Endothelial cell of umbilical vein (primary cell): ENCODE data around the gene SCAF1.

Experiments used
- POLR2A ChIP-seq: IDR thresholded peaks from 2 replicates; pipeline ENCODE4 v1.6.1; 2012; ENCODE audit warnings: low read depth, mild to moderate bottlenecking, control low read depth, low read length
- TF ChIP-seq, protein P1 (sequence below), 2 donors: IDR thresholded peaks; 1 replicate in 1 of 2; 2 replicates in 1 of 2; pipeline ENCODE4 v1.5.1; 2011; ENCODE audit warnings: low read length in 2 of 2, mild to moderate bottlenecking in 2 of 2, moderate library complexity in 2 of 2, control low read depth in 1 of 2, inconsistent platforms in 1 of 2, low read depth in 1 of 2; ENCODE audit not compliant: insufficient read depth in 1 of 2; ENCODE audit errors: extremely low read depth in 1 of 2

DNA sequence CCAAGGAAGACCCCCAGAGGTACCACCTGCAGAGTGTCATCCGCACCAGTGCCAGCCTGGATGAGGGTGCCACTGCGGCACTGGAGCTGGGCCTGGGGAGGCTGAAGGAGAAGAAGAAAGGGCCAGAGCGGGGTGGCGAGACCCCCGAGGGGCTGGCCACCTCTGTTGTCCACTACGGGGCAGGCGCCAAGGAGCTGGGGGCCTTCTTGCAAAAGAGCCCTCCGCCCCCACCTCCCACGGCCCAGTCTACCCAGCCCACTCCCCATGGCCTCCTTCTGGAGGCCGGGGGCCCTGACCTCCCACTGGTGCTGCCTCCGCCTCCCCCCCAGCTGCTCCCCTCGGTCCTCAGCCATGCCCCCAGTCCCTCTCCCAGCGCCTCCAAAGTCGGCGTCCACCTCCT, 45.6 kb upstream of the SCAF1 start:
- TF ChIP-seq, protein P1, sequence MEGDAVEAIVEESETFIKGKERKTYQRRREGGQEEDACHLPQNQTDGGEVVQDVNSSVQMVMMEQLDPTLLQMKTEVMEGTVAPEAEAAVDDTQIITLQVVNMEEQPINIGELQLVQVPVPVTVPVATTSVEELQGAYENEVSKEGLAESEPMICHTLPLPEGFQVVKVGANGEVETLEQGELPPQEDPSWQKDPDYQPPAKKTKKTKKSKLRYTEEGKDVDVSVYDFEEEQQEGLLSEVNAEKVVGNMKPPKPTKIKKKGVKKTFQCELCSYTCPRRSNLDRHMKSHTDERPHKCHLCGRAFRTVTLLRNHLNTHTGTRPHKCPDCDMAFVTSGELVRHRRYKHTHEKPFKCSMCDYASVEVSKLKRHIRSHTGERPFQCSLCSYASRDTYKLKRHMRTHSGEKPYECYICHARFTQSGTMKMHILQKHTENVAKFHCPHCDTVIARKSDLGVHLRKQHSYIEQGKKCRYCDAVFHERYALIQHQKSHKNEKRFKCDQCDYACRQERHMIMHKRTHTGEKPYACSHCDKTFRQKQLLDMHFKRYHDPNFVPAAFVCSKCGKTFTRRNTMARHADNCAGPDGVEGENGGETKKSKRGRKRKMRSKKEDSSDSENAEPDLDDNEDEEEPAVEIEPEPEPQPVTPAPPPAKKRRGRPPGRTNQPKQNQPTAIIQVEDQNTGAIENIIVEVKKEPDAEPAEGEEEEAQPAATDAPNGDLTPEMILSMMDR (IDR thresholded peaks at IDR 0.05; ENCODE audit: extremely low read depth in 1 of 2, insufficient read depth in 1 of 2, low read depth in 1 of 2, low read length in 2 of 2) = no peak
- TF ChIP-seq POLR2A = no peak
